ENCODE measurements around the gene ELFN1.

DNA sequence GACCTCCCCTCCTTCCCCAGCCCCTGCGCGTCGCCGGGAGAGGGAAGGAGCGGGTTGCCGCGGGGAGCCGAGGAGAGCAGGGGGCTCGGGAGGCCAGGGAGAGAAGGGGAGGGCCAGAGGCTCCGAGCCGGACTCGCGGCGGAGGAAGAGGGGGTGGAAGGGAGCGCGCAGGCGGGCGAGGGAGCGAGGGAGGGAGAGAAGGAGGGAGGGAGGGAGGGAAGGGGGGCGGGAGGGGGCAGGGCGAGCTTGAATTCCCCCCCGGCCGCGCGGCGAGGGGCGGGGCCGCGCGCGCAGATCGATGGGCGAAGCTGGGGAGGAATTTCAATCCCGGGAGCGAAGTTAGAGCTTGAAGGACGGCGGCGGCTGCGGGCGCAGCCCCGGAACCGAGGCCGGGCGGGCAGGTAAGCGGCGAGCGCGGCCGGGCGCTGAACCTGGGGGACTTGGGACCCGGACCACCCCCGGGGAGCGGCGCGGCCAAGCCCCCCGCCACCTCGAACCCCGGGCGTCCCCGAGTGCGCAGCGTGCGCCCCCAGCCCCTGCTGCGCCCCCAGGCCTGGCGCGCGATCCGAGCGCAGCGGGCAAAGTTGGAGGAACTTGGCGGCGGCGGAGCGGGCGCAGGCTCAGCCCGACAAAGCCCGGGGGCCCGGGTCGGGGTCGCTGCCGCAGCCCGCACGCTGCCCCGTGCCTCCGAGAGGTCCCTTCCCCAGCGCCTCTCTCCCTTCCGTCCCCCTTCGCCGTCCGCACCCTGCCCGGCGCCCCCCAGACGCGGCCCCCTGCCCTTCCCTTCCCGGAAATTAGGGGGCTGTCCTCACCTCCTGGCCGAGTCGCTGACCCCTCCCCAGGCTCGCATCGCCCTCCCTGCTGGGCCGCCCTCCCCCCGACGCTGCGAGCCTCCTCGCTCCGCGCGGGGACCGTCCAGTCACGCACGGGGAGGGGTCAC is at the start of gene ELFN1:
- TF ChIP-seq CTCF (IDR thresholded peaks at IDR 0.05; ENCODE audit: low read depth, low read length, missing input control) = no peak
- TF ChIP-seq RXRA (IDR thresholded peaks at IDR 0.05) = no peak
- no peak for TF ChIP-seq TAF1 (conservative IDR thresholded peaks at IDR 0.05)
- TF ChIP-seq, protein P1, sequence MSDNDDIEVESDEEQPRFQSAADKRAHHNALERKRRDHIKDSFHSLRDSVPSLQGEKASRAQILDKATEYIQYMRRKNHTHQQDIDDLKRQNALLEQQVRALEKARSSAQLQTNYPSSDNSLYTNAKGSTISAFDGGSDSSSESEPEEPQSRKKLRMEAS (IDR thresholded peaks at IDR 0.05) = no peak
- no peak for TF ChIP-seq HNF4G (IDR thresholded peaks at IDR 0.05)
